ENCODE data around the gene BIN1.

The BIN1 gene

DNA sequence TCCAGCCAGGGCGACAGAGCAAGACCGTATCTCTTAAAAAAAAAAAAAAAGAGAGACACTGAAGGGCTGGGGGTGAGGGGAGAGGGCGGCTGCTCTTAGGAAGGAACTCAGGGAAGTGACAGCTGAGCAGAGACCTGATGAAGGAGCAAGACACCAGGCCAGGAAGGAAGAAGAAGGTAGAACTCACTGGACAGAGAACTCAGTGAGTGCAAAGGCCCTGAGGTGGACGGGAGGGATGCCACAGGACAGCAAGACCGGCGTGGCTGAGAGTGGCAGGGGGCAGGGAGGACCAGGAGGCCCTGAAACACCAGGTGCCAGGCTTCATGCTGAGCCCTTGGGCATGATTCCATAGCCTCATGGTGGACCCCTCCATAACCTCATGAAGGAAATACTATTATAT, 18.2 kb downstream of the BIN1 start:
- DNase-seq: no peak

DNA sequence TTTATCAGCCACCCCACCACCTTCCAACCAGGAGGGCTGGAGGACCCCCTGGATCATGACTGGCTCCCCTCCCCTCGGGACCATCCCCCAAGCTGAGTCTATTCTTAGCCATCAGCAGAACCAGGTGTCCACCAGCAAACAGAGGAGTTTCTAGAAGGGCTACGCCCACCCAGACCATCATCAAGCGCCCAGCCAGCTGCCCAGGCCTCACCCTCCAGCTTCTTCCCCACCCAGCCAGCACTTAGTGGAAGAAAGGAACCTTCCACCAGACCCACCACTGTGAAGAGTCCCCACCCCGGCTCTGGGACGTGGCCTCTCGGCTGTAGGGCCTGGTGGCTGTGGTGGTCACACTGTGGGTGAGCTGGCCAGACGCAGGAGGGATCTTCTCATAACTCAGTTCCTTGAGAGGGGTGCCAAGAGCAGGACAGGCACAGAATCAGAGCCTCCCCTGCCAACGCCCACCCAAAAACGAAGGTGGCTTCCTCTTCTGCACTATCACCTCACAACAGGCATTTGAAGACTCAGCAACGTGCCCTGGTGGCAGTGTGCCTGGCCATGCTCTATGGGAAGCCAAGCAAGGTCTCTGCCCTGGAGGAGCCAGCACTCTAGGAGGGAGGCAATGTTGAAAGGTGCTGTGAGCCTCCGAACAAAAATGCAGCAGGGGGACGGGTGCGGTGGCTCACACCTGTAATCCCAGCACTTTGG, 19.0 kb downstream of the BIN1 start:
- DNase-seq: no peak

DNA sequence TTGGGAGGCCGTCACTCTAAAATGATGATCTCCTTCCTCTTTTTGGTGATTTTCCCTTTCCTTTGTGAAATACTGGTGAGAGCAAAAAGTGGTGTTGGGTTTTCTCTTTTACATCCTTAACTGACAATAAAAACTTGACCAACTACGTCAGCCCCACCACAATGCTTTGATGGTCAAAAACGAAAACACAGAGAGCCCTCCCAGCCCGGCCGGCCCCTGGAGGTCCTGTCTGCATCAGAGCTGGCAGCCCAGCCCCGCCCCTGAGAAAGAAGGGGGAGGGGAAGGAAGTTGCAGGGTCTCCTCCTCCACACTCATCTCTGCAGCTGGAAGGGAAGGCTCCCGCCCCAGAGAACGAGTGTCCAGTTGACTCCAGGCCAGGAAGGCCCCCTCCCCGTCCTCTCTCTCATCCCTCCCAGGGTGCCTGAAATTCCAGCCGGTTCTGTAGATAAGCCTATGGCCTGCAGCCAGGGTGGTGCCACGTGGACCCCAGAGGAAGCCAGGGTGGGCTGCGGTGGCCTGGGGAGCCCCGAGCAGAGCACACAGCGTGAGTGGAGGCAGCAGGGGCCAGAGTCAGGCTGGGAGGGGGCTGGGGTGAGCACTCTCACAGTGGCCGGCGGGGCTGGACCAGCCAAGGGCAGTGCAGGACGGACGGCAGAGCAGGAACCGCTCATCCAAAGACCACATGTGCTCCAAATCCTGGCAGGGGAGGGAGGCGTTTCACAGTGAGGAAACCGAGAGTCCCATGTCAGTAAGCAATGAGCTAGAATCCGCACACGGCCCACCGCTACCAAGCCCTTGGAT, 19.8 kb downstream of the BIN1 start:
- peak; percentile 23 for DNase-seq

DNA sequence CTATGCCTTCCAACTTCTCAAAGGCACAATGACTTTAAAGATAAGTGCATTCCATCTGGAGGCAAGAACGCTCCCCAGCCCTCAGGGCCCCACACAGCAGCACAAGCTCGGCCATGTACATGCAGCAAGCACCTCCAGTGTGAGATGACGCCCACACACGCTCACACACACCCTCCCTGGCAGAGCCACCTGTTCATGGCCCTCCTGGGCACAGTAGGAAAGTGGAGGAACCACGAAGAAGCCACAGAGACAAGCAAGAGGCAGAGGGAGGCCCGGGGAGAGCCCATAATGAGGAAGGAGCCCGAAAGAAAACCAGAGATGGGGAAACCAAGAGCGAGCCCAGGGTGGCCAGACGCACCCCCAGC, 21.7 kb downstream of the BIN1 start:
- peak; percentile 20 for DNase-seq

DNA sequence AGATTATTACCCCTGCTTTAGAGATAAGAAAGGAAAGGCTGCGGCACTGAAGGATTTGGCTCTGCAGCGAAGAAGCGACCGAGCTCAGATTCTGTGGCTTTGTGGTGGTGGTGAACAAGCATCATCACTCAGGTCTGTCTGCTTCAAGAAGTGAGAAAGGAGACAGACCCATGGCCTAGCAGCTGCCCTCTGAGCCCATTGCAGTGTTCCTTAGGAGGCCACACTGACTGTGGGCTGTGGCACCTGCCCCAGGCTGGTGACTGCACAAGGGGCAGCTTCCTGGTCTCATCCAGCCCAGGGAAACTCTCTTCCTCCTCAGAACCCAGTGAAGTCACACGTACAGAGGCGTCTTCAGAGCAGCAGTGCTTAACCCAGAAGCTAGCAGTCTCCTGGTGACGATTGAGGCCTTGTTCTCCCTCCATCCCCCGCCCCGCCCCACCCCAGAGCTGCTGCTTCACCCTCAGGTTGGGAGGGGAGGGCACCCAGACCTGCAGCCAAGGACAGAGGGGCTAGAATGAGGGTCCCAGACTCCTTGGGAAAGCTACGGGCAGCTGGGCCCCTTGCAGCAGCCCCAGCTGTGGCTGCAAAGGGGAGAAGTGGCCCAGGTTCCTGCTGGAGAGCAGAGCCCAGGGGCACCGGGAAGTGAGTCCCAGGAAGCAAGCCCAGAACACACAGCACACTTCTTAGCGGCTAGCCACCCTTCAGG, 22.2 kb downstream of the BIN1 start:
- peak; percentile 32 for DNase-seq

DNA sequence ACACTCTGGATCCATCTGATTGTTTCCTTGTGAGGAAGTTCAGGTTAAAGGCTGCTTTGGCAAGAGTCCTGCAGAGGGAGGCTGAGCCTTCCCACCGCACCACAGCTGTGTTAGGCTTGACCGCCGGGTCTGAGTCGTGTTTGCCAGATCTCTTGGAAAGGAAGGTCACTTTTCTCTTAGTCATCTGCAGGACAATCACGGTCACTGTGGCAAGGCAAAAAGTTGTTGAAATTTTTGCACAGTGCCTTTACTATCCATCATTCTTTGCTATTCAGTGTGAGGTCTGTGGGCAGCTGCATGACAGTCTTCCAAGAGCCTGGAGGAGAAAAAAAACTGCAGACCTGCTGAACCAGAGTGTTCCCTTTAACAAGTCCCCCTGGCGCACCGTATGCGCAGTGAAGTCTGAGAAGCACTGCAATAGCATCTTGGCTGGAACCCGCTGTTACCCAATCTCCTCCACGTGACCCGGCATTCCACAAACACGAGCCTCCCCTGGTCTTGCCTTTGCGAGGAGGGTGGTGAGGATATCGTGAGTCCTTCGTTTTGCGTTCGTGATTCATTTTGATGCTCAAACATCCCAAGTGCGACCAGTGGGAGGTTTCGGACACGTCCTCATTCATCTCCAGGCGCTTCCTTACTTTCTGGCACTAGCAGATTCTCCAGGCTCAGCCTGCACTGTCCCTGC, 23.0 kb downstream of the BIN1 start:
- DNase-seq: no peak

DNA sequence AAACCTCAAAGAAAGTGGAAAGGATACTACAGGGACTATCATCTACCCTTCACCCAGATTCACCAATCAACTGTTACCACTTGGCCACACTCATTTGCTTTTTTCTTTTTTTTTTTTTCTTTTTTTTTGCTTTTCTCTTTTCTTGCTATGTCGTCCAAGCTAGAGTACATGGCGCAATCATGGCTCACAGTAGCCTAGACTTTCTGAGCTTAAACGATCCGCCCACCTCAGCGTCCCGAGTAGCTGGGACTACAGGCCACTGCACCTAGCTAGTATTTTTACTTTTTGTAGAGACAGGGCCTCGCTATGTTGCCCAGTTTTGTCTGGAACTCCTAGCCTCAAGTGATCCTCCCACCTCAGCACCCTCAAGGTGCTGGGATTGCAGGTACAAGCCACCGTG, 24.0 kb downstream of the BIN1 start:
- DNase-seq: no peak

GRCh38 chr2:127081826-127082633, 24.9 kb downstream of the BIN1 start:
- DNase-seq: peak; percentile 78

DNA sequence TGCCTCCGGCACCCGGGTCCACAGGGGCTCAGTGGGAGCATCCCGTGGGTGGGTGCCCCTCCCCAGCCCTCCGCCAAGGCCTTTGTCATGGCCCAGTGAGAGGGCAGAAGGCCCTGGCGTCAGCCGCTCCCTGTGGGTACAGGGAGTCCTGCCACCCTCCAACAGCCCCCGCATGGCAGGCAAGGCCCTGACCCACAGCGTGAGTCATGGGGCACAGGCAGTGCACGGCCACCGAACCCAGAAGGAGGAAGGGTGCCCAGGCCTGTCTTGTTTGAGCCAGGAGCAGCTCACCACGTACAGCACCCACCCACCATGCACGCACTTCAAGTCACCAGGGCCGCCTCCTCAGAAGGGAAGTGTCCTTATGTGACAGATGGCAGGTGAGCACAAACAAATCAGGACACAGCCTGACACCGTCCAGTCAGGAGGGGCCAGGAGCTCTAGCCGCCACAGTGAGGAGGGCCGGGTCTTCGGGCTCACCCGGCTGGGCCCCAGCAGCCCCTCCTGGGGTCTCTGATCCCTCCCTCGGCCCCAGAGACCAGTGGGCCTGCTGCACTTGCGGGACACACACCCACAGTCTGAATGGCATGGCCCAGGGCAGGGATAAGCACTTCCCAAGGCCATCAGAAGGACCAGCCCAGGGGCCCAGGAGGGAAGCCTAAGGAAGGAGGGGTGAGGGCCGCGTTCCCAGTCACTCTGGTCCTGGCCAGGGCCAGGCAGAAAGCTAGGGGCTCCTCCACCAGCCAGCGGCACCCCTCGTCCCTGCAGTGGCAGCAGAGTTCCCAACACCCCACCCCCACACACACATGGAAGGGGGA, 25.8 kb downstream of the BIN1 start:
- peak; percentile 59 for DNase-seq

- DNase-seq: peak; percentile 39
Observed at GRCh38 chr2:127080226-127080937, 26.6 kb downstream of the BIN1 start.

DNA sequence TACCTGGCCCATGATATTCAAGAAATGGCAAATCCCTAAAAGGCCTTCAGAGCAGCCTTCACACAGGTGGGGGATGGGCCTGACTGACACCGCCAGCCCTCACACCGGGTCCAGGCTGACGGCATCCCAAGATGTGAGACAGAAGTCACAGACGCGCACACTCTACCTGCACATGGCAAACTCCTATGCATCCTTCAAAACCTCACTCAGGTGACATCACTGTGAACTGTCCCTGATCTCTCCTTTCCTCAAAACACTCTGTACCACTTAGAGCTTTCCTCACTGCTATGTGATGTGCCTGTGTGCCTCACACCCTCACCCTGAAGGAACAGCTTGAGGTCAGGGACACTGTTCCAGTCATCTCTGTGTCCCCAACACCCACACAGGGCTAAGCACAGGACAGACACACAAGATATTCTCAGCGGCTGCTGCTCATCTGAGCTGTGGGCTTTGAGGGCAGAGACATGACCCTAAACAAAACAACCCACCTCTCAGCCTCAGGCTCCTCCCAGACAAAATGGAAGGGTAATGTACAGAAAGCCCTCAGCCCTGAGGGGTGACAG, 27.5 kb downstream of the BIN1 start:
- no peak for DNase-seq

DNA sequence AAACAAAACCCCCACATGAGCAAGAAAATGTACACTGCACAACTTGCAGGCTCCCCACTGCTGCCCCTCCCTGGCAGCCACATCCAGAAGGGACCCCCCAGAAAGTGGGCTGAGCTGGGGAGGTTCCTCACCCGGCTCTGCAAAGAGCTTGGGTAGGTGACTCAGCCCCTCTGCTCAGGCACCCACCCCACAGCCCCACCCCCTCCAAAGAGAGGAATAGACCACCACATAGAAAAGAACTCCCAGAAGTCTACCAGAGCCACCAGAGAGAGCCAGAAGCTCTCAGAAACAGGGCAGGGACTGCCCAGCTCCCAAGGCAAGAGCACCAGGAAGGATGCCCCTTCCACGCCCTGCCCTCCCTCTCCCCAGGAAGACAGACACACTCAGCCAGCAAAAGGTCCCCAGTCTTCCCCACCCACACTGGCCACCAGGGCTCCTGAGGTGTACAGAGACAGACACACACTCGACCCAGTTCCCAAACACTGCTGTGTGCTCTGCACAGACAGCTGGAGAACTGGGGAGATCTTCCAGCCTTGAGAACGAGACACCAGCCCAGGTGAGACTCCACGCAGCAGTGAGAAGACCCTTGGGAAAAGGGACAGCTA, 28.2 kb downstream of the BIN1 start:
- no peak for DNase-seq

DNA sequence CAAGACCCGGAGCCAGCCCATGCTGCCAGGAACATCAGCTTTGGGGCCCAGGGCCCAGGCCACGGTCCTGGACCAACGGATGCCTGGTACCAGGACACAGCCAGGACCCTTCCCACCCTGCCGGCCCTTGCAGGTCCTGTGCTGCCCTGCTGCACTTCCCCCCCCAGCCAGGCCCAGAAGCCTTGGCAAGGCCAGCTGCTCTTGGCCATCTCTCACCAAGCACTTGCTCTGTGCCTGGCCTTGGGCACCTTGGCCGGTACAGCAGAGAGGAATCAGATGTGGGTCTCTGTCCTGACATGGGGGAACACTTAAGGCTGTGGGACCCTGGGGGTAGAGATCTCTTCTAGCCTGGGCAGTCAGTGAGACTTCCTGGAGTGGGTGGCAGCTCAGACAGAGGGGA, 28.9 kb downstream of the BIN1 start:
- DNase-seq: no peak

DNA sequence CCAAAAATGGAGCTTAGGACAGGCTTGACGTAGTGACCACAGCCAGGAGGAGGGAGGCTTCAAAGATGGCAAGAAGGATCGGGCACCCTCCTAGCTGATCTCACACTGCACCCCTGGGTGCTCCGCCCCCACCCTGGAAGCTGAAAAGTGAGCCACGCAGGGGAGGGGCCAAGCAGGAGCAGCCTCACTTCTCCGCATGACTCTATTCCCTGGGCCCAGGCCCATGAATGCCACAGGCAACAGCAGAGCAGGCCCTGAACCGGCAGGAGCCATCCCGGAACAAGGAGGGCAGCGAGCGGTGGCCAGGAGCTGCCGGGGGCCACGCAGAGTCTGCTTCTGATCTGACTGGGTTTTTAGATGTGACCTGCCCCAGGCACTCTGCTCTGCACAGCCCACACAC, 30.0 kb downstream of the BIN1 start:
- DNase-seq: no peak

DNA sequence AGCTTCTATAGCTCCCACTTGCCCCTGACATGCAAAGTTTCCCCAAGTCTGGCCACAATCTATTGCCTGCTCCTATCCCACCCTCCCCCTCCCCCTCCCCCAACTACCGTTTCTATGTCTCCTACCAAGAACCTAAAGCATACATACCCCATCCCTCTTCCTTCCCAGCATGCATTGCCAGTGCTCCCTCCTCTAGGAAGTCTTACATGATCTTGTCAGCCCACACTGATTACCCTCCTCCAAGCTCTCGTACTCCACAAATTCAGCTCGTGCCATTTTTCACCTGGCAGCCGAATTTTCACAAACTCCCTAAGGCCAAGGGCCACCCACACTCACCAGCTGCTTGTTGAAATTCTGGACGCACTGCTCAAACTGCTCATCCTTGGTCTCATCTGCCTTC, 30.7 kb downstream of the BIN1 start:
- no peak for DNase-seq

DNA sequence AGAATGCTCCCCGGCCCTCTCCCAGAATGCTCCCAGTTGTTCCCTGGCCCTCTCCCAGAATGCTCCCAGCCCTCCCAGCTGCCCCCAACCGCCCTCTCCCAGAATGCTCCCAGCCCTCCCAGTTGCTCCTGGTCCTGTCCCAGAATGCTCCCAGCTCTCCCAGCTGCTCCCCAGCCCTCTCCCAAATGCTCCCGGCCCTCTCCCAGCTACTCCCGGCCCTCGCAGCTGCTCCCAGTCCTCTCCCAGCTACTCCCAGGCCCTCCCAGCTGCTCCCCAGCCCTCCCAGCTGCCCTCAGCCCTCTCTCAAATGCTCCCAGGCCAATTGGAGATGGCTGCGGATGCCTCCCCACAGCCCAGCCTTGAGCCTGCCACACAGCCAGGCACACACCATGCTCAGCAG, 31.1 kb downstream of the BIN1 start:
- no peak for DNase-seq

DNA sequence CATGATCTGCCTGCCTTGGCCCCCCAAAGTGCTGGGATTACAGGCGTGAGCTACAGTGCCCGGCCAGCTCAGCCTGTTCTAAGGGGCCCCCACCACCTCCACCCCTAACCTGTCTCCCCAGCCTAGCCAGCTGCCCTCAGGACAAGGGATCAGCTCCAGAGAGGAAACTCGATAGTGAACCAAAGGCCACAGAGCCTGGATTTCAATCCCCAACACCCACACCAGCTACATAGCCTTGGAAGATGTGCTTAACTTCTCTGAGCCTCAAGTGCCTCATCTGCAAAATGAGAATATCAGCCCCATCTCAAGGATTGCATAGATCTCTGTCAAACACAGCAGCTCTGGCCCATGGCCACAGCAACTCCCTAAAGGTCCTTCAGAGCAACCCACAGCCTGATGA, 32.0 kb downstream of the BIN1 start:
- DNase-seq: no peak

DNA sequence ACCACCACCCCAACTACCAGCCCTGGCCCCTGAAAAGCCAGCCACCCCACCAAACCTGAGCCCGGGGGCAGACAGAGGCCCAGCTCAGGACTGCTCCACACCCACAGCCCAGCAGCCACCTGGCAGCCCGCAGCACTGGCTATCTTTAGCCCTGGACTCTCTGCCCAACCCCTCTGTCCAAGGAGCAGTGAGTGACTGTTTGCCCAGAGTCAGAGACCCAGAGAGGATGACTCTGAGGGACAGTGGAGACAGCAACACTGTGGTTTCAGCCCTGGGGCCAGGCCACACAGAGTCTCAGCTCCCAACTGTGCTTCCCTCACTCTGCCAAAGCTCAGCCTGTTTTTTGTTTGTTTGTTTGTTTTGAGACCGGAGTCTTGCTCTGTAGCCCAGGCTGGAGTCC, 32.6 kb downstream of the BIN1 start:
- no peak for DNase-seq

DNA sequence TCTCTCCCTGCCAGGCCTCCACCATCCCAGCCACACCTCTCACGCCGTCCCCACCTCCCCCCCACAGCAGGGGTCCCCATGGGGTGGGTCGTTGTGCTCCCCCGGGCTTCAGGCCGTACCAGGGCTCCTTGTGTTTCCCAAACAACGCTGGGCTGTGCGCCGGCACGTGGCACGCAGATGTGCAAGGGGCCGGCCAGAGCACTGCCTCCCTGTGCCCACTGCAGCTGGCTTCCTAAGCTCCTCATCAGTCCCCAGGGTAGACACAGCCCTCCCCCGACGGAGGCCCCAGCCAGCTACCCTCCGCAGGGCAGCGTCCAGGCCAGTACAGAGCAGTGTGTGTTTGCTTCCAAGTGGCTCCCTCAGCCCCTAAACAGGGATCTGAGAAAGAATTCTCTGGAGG, 34.0 kb downstream of the BIN1 start:
- no peak for DNase-seq

GRCh38 chr2:127072396-127072795, 34.6 kb downstream of the BIN1 start:
- DNase-seq: no peak
